Measurements from ENCODE around the gene TMTC2. TPM values are rescaled to one million over a fixed set of nuclear protein-coding genes. Genes with fewer than 3 reads are reported as not detected.

TMTC2 gene
- total and polyA plus RNA-seq, 10 of the 15 experiments (the other 5 are each of a cell fraction or from before 2014, with no cell fraction given) = 0.14 to 9.7 (median 1.2) TPM

DNA sequence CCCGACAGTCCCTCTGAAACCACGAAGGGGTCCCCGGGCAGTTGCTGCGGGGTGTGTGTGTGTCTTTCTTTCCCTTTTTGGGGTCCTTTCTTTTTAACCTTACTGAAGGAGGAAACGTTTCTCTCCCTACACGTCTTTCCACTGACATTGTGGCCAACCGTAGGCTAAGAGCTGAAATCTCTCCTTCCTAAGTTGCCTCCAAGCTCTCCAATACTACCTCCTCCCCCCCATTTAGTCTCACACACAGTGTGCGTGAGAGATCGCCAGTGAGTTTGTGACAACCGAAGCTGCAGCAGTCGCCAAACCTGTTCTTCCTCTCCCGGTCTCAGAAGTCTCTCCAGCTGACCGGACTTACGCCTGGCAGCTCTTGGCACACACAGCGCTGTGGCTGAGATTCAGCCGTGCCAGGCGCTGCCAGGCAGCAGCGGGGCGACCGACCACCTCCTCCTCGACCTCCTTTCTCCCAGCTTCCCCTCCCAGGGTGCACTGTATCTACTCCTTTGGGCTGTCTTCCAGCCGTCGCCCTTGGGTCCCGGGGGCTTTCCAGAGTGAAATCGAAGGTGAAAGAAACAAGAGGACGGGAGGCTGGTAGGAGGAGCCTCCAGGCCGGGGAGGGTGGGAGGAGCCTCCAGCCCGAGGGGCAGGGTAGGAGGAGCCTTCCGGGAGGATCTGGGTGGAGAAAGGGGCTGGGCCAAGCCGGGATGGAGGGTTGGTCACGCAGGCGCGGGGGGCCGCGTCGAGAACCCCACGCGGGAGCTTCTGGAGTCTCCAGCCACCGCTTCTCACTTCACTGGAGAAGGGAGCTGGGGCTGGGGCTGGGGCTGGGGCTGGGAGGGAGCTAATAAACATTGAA, at the start of gene TMTC2 (continued):
- TF ChIP-seq SMAD5 (IDR thresholded peaks at IDR 0.05; ENCODE audit: low read depth) (peak; percentile 34; the same call in 1 of the 2 replicates), NR2C2 (IDR thresholded peaks at IDR 0.05; ENCODE audit: borderline replicate concordance, control insufficient read depth, insufficient read length, low read depth) (no peak), MXI1 (IDR thresholded peaks at IDR 0.05; ENCODE audit: low read depth, low read length) (no peak), YBX1 (IDR thresholded peaks at IDR 0.05) (0 out of 2 replicates have a peak, but pooled peaks have one; percentile 51), IKZF2 (IDR thresholded peaks at IDR 0.05) (peak; percentile 54 to 73)
- TF ChIP-seq, protein P1, sequence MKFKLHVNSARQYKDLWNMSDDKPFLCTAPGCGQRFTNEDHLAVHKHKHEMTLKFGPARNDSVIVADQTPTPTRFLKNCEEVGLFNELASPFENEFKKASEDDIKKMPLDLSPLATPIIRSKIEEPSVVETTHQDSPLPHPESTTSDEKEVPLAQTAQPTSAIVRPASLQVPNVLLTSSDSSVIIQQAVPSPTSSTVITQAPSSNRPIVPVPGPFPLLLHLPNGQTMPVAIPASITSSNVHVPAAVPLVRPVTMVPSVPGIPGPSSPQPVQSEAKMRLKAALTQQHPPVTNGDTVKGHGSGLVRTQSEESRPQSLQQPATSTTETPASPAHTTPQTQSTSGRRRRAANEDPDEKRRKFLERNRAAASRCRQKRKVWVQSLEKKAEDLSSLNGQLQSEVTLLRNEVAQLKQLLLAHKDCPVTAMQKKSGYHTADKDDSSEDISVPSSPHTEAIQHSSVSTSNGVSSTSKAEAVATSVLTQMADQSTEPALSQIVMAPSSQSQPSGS (IDR thresholded peaks at IDR 0.05; ENCODE audit: low read length) = no peak
- TF ChIP-seq, protein P2, sequence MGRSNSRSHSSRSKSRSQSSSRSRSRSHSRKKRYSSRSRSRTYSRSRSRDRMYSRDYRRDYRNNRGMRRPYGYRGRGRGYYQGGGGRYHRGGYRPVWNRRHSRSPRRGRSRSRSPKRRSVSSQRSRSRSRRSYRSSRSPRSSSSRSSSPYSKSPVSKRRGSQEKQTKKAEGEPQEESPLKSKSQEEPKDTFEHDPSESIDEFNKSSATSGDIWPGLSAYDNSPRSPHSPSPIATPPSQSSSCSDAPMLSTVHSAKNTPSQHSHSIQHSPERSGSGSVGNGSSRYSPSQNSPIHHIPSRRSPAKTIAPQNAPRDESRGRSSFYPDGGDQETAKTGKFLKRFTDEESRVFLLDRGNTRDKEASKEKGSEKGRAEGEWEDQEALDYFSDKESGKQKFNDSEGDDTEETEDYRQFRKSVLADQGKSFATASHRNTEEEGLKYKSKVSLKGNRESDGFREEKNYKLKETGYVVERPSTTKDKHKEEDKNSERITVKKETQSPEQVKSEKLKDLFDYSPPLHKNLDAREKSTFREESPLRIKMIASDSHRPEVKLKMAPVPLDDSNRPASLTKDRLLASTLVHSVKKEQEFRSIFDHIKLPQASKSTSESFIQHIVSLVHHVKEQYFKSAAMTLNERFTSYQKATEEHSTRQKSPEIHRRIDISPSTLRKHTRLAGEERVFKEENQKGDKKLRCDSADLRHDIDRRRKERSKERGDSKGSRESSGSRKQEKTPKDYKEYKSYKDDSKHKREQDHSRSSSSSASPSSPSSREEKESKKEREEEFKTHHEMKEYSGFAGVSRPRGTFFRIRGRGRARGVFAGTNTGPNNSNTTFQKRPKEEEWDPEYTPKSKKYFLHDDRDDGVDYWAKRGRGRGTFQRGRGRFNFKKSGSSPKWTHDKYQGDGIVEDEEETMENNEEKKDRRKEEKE (IDR thresholded peaks at IDR 0.05) = no peak

DNA sequence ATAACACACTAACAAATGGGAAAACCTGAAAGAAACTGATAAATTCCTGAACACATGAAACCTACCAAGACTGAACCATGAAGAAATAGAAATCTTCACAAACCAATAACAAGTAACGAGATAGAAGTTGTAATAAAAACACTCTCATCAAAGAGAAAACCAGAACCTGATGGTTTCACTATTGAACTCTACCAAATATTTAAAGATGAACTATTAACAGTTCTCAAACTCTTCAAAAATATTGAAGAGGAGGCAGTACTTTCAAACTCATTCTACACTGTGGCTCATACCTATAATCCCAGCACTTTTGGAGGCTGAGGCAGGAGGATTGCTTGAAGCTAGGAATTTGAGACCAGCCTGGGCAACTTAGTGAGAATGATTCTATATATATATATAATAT, 48.4 kb upstream of the TMTC2 start:
- Histone ChIP-seq H2AFZ (ENCODE audit: control insufficient read depth, low read depth, low read length) (no peak overlapping the region; the same call in 1 of the 2 replicates), H3K9ac (ENCODE audit: control insufficient read depth, insufficient read depth, low read length) (no peak overlapping the region), H3K27ac (ENCODE audit: control insufficient read depth, insufficient read depth) (no peak overlapping the region), H3K4me2 (ENCODE audit: control insufficient read depth, insufficient read depth) (no peak overlapping the region), H3K4me3 (no peak overlapping the region), H3K79me2 (ENCODE audit: control insufficient read depth, insufficient read depth, low read length) (no peaks in the 10 kb centered on the region), H3K36me3 (ENCODE audit: control insufficient read depth in 2 of 2, insufficient read depth in 2 of 2, low read length in 1 of 2) (no peaks in the 10 kb centered on the region), H3K27me3 (replicated peaks in 1 of 2; ENCODE audit: control insufficient read depth in 2 of 2, insufficient read depth in 2 of 2, low read length in 1 of 2) (no peaks in the 10 kb centered on the region), H4K20me1 (ENCODE audit: control insufficient read depth, insufficient read depth) (no peaks in the 10 kb centered on the region), H3K4me1 (ENCODE audit: control insufficient read depth, insufficient read depth, low read length) (no peaks in the 10 kb centered on the region), H3K9me3 (replicated peaks; ENCODE audit: control insufficient read depth, insufficient read depth, low read length) (no peaks in the 10 kb centered on the region; the same call in 2 of the 3 replicates)
- TF ChIP-seq PAX5 (IDR thresholded peaks at IDR 0.05; ENCODE audit: borderline replicate concordance, low read depth, low read length) = no peak
- intact Hi-C loops (cut with micrococcal nuclease; ENCODE audit: unreplicated experiment) (no loop called here), in situ Hi-C loops (cut with MboI) (loop anchor here (10.0 kb wide), 1 partner anchor 274 kb away; no protein-coding TSS in a partner anchor)
- 29% methylated on average over 1 of the region's 1 CpG for WGBS (ENCODE audit: insufficient coverage, insufficient replicate concordance, low lambda C conversion rate, missing lambda C conversion rate)
- BruUV-seq (replicated peaks) = no TSS peak
- ChIA-PET RAD21 (ENCODE audit: unreplicated experiment) (no interaction called here), SMC1A (ENCODE audit: uncharacterized antibody, unreplicated experiment) (no interaction called here), CTCF (no interaction called here), POLR2A (no interaction called here)
- ATAC-seq (peak; percentile 60), FAIRE-seq (no peak), DNase-seq (ENCODE audit: low read depth, low spot score) (no peak)

Data from GM12878 (cell line).